Mammary epithelial cell (primary cell): ENCODE measurements around the gene PDZK1.

Source experiments
- EZH2 ChIP-seq: IDR thresholded peaks from 2 replicates; pipeline ENCODE4 v1.6.1; 2012; ENCODE audit warnings: low read length, inconsistent platforms, borderline replicate concordance
- TF ChIP-seq, protein P1 (sequence below), 2 donors: IDR thresholded peaks in 1 of 2; conservative IDR thresholded peaks in 1 of 2; 2 replicates each; pipeline ENCODE4 v1.5.1; 2011 to 2012; ENCODE audit warnings: inconsistent platforms in 2 of 2, low read length in 2 of 2, mild to moderate bottlenecking in 2 of 2, control low read depth in 1 of 2, low read depth in 1 of 2; ENCODE audit not compliant: insufficient read depth in 1 of 2; ENCODE audit errors: extremely low read depth in 1 of 2

- TF ChIP-seq, protein P1, sequence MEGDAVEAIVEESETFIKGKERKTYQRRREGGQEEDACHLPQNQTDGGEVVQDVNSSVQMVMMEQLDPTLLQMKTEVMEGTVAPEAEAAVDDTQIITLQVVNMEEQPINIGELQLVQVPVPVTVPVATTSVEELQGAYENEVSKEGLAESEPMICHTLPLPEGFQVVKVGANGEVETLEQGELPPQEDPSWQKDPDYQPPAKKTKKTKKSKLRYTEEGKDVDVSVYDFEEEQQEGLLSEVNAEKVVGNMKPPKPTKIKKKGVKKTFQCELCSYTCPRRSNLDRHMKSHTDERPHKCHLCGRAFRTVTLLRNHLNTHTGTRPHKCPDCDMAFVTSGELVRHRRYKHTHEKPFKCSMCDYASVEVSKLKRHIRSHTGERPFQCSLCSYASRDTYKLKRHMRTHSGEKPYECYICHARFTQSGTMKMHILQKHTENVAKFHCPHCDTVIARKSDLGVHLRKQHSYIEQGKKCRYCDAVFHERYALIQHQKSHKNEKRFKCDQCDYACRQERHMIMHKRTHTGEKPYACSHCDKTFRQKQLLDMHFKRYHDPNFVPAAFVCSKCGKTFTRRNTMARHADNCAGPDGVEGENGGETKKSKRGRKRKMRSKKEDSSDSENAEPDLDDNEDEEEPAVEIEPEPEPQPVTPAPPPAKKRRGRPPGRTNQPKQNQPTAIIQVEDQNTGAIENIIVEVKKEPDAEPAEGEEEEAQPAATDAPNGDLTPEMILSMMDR (conservative IDR thresholded peaks at IDR 0.05 in 1 of 2, IDR thresholded peaks at IDR 0.05 in 1 of 2; ENCODE audit: extremely low read depth in 1 of 2, insufficient read depth in 1 of 2, low read depth in 1 of 2, low read length in 2 of 2) = no peak
- no peak for TF ChIP-seq EZH2
Measured at GRCh38 chr1:145692785-145693443, 14.3 kb downstream of the PDZK1 start.
